Hepatocyte (in vitro differentiated cells): Measurements from ENCODE around the gene CSH2. TPM values are rescaled to one million over a fixed set of nuclear protein-coding genes. Genes with fewer than 3 reads are reported as not detected.

Experiments used
- DNase-seq: peaks from one replicate; pipeline ENCODE4 v3.0.0-alpha.2; 2016; ENCODE audit warnings: low spot score
- H2AFZ ChIP-seq: fragments of 200-600 bp; sonication (generic); 2 replicates; pipeline ENCODE4 v1.6.0; 2016; ENCODE audit warnings: antibody characterized with exemption, mild to moderate bottlenecking
- H3K27ac ChIP-seq: fragments of 200-600 bp; sonication (generic); 2 replicates; pipeline ENCODE4 v1.5.1; 2016; ENCODE audit warnings: mild to moderate bottlenecking
- H3K27me3 ChIP-seq: fragments of 200-600 bp; sonication (generic); 2 replicates; pipeline ENCODE4 v1.6.1; 2016
- H3K36me3 ChIP-seq: fragments of 200-600 bp; sonication (generic); replicated peaks from 2 replicates; pipeline ENCODE4 v1.5.1; 2016; ENCODE audit warnings: low read depth; ENCODE audit not compliant: insufficient read depth
- H3K4me1 ChIP-seq: fragments of 200-600 bp; sonication (generic); 2 replicates; pipeline ENCODE4 v1.5.1; 2016; ENCODE audit warnings: mild to moderate bottlenecking, moderate library complexity; ENCODE audit not compliant: insufficient read depth
- H3K4me2 ChIP-seq: fragments of 200-600 bp; sonication (generic); 2 replicates; pipeline ENCODE4 v1.6.0; 2016
- H3K4me3 ChIP-seq: fragments of 200-600 bp; sonication (generic); 2 replicates; pipeline ENCODE4 v1.5.1; 2016; ENCODE audit warnings: mild to moderate bottlenecking
- H3K79me2 ChIP-seq: fragments of 200-600 bp; sonication (generic); 2 replicates; pipeline ENCODE4 v1.6.0; 2017; ENCODE audit warnings: mild to moderate bottlenecking
- H3K9me2 ChIP-seq: fragments of 200-600 bp; sonication (generic); replicated peaks from 2 replicates; pipeline ENCODE4 v1.6.0; 2017; ENCODE audit warnings: mild to moderate bottlenecking; ENCODE audit not compliant: insufficient read depth
- H3K9me3 ChIP-seq: fragments of 200-600 bp; sonication (generic); 2 replicates; pipeline ENCODE4 v1.5.1; 2016; ENCODE audit warnings: low read depth, mild to moderate bottlenecking
- H4K20me1 ChIP-seq: fragments of 200-600 bp; sonication (generic); 2 replicates; pipeline ENCODE4 v1.6.0; 2016; ENCODE audit warnings: mild to moderate bottlenecking; ENCODE audit not compliant: insufficient read depth, poor library complexity, severe bottlenecking
- EZH2 ChIP-seq: fragments of 200-600 bp; sonication (generic); IDR thresholded peaks from 2 replicates; pipeline ENCODE4 v1.6.1; 2016; ENCODE audit warnings: antibody characterized with exemption, mild to moderate bottlenecking, borderline replicate concordance
- EZH2phosphoT487 ChIP-seq: fragments of 200-600 bp; sonication (generic); IDR thresholded peaks from one replicate; pipeline ENCODE4 v1.6.1; 2018; ENCODE audit warnings: antibody characterized with exemption, mild to moderate bottlenecking, low read depth, moderate library complexity; ENCODE audit not compliant: unreplicated experiment, severe bottlenecking
- WGBS: methylation state at CpG from one replicate; pipeline ENCODE4 v1.1.6; 2016; ENCODE audit warnings: low lambda C conversion rate; ENCODE audit errors: missing lambda C conversion rate; 5-methylcytosine and 5-hydroxymethylcytosine counted together
- polyA plus RNA-seq: library from polyadenylated mRNA; unstranded; fragments of >200 nt; fragmentation: Nextera tagmentation; extraction: Ambion mirVana; gene quantifications from 2 replicates; pipeline ENCODE4 v1.2.1, GENCODE V29; 2016
- total RNA-seq: library from RNA; depleted of rRNA; stranded (reverse); fragments of >200 nt; gene quantifications from 2 replicates; pipeline ENCODE4 v1.2.3, GENCODE V29; 2014
- TF ChIP-seq, protein P1 (sequence below): fragments of 200-600 bp; sonication (generic); IDR thresholded peaks from 2 replicates; pipeline ENCODE4 v1.5.1; 2016; ENCODE audit warnings: antibody characterized with exemption, mild to moderate bottlenecking; ENCODE audit not compliant: poor library complexity

Gene CSH2
- total and polyA plus RNA-seq, 2 experiments from 2014 or later: 1.4 TPM; not detected in 1

DNA sequence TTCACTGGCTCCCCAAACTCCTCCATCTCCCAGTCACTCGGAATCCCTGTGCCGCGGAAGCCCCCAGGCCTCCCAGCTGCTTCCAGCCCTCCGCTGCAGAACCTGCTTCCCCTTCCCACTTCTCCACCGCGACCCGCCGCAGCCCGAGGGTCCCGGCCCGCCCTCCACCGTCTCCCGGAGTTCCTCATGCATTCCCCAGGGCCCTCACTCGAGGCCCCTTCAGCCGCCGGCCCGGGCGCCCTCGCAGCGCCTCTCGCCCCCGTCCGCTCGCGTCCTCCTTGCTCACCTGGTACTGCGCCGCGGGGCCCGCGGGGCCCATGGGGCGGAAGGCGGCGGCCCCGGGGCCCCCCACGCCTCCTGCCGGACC, 31.3 kb downstream of the CSH2 start:
- peak overlapping the region; percentile 88 for H3K27ac ChIP-seq
- H4K20me1 ChIP-seq: peaks cover 31% of the 10 kb centered on the region
- no peaks in the 10 kb centered on the region for H3K27me3 ChIP-seq
- TF ChIP-seq, protein P1, sequence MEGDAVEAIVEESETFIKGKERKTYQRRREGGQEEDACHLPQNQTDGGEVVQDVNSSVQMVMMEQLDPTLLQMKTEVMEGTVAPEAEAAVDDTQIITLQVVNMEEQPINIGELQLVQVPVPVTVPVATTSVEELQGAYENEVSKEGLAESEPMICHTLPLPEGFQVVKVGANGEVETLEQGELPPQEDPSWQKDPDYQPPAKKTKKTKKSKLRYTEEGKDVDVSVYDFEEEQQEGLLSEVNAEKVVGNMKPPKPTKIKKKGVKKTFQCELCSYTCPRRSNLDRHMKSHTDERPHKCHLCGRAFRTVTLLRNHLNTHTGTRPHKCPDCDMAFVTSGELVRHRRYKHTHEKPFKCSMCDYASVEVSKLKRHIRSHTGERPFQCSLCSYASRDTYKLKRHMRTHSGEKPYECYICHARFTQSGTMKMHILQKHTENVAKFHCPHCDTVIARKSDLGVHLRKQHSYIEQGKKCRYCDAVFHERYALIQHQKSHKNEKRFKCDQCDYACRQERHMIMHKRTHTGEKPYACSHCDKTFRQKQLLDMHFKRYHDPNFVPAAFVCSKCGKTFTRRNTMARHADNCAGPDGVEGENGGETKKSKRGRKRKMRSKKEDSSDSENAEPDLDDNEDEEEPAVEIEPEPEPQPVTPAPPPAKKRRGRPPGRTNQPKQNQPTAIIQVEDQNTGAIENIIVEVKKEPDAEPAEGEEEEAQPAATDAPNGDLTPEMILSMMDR: no peak
- no peak for TF ChIP-seq EZH2phosphoT487
- TF ChIP-seq EZH2: no peak
- H3K36me3 ChIP-seq: no peaks in the 10 kb centered on the region
- H3K9me3 ChIP-seq: no peaks in the 10 kb centered on the region
- DNase-seq: no peak
- peaks cover 36% of the 10 kb centered on the region for H3K4me1 ChIP-seq
- H3K79me2 ChIP-seq: peaks cover 50% of the 10 kb centered on the region
- 0% methylated on average over 2 of the region's 36 CpGs for WGBS
- peak overlapping the region; percentile 94 for H3K4me2 ChIP-seq
- H3K4me3 ChIP-seq: peak overlapping the region; percentile 92
- H2AFZ ChIP-seq: peak overlapping the region; percentile 50
- H3K9me2 ChIP-seq: no peaks in the 10 kb centered on the region

DNA sequence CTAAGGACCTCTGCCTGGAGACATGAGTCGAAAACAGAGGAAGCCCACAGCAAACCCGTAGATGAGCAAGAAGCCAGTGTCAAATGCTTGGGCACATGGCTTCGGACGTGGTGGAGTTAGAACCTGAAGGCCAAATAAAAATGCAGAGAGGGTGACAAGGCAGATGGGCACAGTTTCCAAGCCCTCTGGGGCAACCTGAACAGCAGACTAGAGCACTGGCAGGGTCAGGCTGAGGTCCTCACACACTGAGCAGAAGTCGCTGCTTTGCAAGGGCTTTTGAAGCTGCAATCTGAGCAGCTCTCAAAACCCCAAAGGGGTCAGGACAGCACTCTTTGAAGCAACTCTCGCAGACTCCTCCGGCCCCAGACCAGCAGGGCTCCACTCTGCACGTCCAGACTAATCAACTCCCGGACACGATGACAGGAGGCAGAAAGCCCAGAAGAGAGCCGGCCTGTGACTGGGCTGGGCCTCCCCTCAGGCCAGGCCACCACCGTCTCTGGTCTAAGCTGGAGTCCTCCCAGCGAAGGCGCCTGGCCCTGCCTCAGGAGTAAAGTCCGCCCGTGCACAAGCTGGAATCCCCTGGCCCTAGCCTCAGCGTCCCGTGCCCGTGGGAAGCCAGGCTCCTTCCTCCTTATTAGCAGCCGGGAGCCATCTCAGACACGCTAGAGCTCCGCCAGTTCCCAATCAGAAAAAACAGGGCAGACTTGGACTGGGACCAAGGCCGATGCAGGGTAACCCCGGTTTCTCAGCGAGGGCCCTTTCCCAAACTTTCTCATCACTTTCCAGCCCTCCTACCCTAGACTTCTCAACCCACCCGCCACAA, 31.9 kb downstream of the CSH2 start:
- peaks cover 31% of the 10 kb centered on the region for H4K20me1 ChIP-seq
- peak overlapping the region; percentile 88 for H3K27ac ChIP-seq
- peak overlapping the region; percentile 50 for H2AFZ ChIP-seq
- H3K9me3 ChIP-seq: no peaks in the 10 kb centered on the region
- no peaks in the 10 kb centered on the region for H3K36me3 ChIP-seq
- H3K9me2 ChIP-seq: no peaks in the 10 kb centered on the region
- H3K27me3 ChIP-seq: no peaks in the 10 kb centered on the region
- TF ChIP-seq EZH2phosphoT487 (no peak), EZH2 (no peak)
- TF ChIP-seq, protein P1: no peak
- H3K4me2 ChIP-seq: peak overlapping the region; percentile 94
- peak overlapping the region; percentile 92 for H3K4me3 ChIP-seq
- DNase-seq: peak; percentile 75
- WGBS: 7% methylated on average over 26 of the region's 26 CpGs
- H3K4me1 ChIP-seq: peaks cover 36% of the 10 kb centered on the region
- peaks cover 56% of the 10 kb centered on the region for H3K79me2 ChIP-seq

DNA sequence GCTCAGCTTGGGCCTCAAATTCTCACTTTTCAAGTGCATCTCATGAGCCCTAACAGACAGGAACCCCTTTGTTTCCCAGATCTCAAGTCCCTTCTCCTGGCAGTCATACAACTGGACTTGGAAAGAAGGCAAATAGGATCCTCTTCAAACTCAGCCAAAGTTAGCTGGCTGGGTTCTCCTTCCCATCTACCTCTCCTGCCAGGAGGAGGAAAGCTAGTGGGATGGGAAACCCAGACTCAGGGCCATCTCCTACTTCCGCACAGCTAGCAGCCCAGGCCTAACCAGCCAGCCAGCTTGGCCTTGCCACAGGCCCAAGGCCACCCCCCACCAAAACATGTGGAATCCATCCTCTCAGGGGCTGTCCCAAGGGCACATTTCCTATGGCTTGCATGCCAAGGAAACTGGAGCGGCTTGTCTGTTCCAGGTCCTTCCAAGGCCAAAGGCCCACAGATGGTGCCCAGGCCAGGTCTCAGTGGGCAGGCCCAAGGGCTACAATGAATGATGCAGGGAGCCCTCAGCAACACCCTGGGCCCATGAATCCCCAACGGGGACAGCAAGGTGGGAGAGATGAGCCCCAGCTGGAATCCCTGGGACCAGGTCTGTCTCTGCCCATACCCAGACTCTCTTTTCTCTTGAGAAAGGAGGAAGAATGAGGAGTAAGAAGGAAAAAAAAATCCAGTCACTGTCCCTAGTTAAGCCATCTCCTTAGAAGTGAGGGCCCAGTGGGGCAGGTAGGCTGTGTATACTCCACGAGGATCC, 32.7 kb downstream of the CSH2 start:
- Histone ChIP-seq H3K9me3 (no peaks in the 10 kb centered on the region), H3K27ac (peak overlapping the region; percentile 88), H3K4me2 (peak overlapping the region; percentile 94), H3K36me3 (no peaks in the 10 kb centered on the region), H4K20me1 (peaks cover 31% of the 10 kb centered on the region), H3K79me2 (peaks cover 63% of the 10 kb centered on the region), H3K4me1 (peaks cover 36% of the 10 kb centered on the region), H3K4me3 (peak overlapping the region; percentile 92), H3K27me3 (no peaks in the 10 kb centered on the region), H2AFZ (no peak overlapping the region), H3K9me2 (no peaks in the 10 kb centered on the region)
- TF ChIP-seq, protein P1: no peak
- TF ChIP-seq EZH2 (no peak), EZH2phosphoT487 (no peak)
- DNase-seq: no peak
- WGBS: 75% methylated on average over 4 of the region's 4 CpGs
